GM12873 (cell line): ENCODE measurements around the gene NINJ1.

Experiments
- CTCF ChIP-seq: IDR thresholded peaks from 2 replicates; pipeline ENCODE4 v1.5.1; 2012; ENCODE audit warnings: low read depth, mild to moderate bottlenecking, moderate library complexity, low read length, control low read depth; ENCODE audit not compliant: insufficient read depth; ENCODE audit errors: missing control alignments

The NINJ1 gene

GRCh38 chr9:93134740-93135444 lies 841 bp upstream of the NINJ1 start:
- TF ChIP-seq CTCF, result no peak

DNA sequence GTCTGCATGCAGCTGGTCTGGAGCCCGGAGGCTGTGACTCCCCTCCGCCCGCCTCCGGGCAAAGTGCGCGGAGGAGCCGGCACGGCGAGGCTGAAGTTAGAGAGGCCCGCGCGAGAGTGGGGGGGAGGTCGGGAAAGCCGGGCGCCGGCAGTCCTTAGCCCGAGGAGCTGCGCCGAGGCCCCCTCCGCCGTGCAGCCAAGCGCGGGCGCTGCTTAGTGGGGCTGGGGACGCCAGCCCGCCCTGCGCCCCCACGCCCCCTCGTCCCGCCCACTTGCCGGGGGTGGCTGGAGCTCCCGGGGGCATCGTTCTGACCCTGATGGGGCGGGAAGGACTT lies 403 bp downstream of the NINJ1 start:
- no peak for TF ChIP-seq CTCF

DNA sequence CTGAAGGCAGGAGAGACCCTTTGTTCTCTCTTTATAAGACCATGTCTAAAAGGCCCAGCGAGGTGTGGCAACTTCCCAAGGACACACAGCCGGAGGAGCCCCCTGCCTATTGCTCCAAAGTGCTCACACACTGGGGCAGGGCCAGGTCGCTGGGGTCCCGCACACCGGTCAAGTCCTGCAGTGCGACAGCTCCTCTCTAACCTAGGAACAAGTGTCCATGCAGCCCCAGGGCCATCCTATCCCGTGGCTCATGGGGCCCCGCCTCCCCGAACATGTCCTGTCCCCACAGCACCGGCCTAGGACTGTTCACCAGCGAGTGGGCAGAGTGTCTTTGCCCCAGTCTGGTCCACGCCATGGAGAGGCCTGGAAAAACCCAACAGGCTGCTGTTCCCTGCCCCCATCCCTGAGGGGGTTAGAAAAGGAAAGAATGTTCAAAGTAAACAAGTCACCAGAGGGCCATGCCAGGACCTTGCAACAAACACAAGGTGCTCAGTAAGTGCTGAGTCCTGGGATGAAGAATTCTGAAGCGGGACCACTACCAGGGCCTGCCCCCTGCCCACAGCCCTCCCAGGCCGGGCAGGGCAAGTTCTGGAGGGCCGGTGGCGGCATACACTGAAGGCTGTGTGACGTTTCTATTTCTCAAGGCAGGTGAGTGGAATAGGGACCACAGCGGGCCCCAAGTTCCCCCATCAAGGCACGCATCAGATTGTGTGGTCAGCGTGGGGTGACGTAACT lies 938 bp downstream of the NINJ1 start:
- TF ChIP-seq CTCF, result no peak

- no peak for TF ChIP-seq CTCF
These were observed 1.6 kb downstream of the NINJ1 start for GRCh38 chr9:93132287-93132927.

GRCh38 chr9:93131599-93132286 lies 2.3 kb downstream of the NINJ1 start:
- TF ChIP-seq CTCF, result no peak

DNA sequence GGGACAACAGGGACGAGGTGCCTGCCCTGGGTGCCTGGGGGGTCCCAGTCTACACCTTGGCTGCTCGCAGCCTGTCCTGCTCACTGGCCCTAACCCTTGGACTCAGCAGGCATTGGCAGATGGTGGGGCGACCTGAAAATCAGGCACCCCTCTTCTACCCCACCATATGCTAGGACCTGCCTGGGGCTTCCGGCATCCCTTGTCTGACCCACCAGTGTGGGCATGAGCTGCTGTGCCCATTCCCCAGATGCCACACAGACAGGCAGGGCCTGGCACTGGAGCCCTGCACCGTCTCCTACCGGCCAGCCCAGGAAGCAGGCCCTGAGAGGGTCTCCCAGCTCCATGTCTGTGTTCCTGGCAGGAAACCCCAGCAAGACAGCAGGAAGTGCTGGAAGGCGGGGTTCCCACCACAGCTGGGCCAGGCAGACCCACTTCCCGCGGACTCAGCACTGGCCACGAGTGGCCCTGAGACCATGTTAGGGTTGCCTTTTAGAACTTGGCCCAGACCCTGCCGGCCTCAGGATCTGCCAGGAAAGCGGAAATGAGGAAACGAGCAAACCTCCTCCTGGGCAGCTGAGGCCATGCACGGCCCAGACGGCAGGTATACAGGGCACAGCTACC lies 3.1 kb downstream of the NINJ1 start:
- TF ChIP-seq CTCF, result no peak
